Measurements from ENCODE around the gene CLEC16A. TPM values are rescaled to one million over a fixed set of nuclear protein-coding genes. Genes with fewer than 3 reads are reported as not detected.

Gene CLEC16A
- total RNA-seq, 4 donors from 2014 or later: 24.5 to 33.0 (median 29.3) TPM

GRCh38 chr16:11145173-11145818 is 200.9 kb downstream of the CLEC16A start:
- Histone ChIP-seq H3K36me3 (no peaks in the 10 kb centered on the region), H3K4me3 (no peak overlapping the region), H3K9me3 (no peaks in the 10 kb centered on the region), H3K4me1 (peaks cover 31 to 40% of the 10 kb centered on the region in 2 donors), H3K27ac (peak overlapping the region; percentile 54 to 73 (median 68)), H3K27me3 (no peaks in the 10 kb centered on the region)
- in situ Hi-C loops (cut with MboI; ENCODE audit: low sequenced_read_pairs in 4 of 4) (loop anchor here in 1 of 4 donors (25.0 kb wide), 1 partner anchor 92 kb away; no protein-coding TSS in a partner anchor), intact Hi-C loops (cut with DNase I; ENCODE audit: low total_unique reads) (loop anchor here (1.0 to 5.0 kb wide), 4 partner anchors 10 to 223 kb away; no protein-coding TSS in a partner anchor)
- TF ChIP-seq CTCF (IDR thresholded peaks at IDR 0.05 in 4 of 5, conservative IDR thresholded peaks at IDR 0.05 in 1 of 5) (peak in 1 of 5 experiments; percentile 34), POLR2A (IDR thresholded peaks at IDR 0.05) (peak; percentile 50 to 58)
- DNase-seq: peak; percentile 73 to 91
- peak; percentile 85 to 94 for ATAC-seq

DNA sequence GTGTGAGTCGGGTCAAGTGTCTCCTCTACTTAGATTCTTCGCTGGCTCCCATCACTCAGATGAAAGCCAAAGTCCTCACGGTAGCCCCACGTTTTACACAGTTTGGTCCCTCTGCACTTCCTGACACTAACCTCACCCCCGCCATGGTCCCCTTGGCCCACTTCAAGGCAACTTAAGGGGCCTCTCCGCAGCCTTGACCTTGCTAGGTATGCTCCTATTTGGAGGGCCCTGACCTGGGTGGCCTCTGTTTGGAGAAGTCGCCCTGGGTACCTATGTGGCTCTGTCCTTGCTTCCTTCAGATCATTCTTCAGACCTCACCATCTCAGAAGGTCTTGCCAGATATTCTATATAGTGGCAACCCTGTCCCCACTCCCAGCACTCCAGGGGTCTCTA is 201.5 kb downstream of the CLEC16A start:
- TF ChIP-seq POLR2A (IDR thresholded peaks at IDR 0.05) (no peak), CTCF (IDR thresholded peaks at IDR 0.05 in 4 of 5, conservative IDR thresholded peaks at IDR 0.05 in 1 of 5) (no peak)
- no peak for ATAC-seq
- no peaks in the 10 kb centered on the region for H3K36me3 ChIP-seq
- in situ Hi-C loops (cut with MboI; ENCODE audit: low sequenced_read_pairs in 4 of 4) (loop anchor here in 1 of 4 donors (25.0 kb wide), 1 partner anchor 91 kb away; no protein-coding TSS in a partner anchor), intact Hi-C loops (cut with DNase I; ENCODE audit: low total_unique reads) (loop anchor here (1.0 to 5.0 kb wide), 4 partner anchors 11 to 224 kb away; no protein-coding TSS in a partner anchor)
- peaks cover 31 to 37% of the 10 kb centered on the region in 2 donors for H3K4me1 ChIP-seq
- H3K27ac ChIP-seq: peak overlapping the region; percentile 54 to 73 (median 68)
- no peaks in the 10 kb centered on the region for H3K27me3 ChIP-seq
- no peaks in the 10 kb centered on the region for H3K9me3 ChIP-seq
- no peak overlapping the region for H3K4me3 ChIP-seq
- DNase-seq: no peak

- no peaks in the 10 kb centered on the region for H3K36me3 ChIP-seq
- intact Hi-C loops (cut with DNase I; ENCODE audit: low total_unique reads) (loop anchor here (5.0 kb wide), 3 partner anchors 75 to 225 kb away; no protein-coding TSS in a partner anchor), in situ Hi-C loops (cut with MboI; ENCODE audit: low sequenced_read_pairs in 4 of 4) (loop anchor here in 1 of 4 donors (25.0 kb wide), 1 partner anchor 90 kb away; no protein-coding TSS in a partner anchor)
- H3K27me3 ChIP-seq: no peaks in the 10 kb centered on the region
- TF ChIP-seq CTCF (IDR thresholded peaks at IDR 0.05 in 4 of 5, conservative IDR thresholded peaks at IDR 0.05 in 1 of 5) (no peak), POLR2A (IDR thresholded peaks at IDR 0.05) (no peak)
- no peak overlapping the region for H3K4me3 ChIP-seq
- no peak for DNase-seq
- no peak overlapping the region for H3K27ac ChIP-seq
- no peaks in the 10 kb centered on the region for H3K9me3 ChIP-seq
- ATAC-seq: no peak
- peaks cover 24 to 28% of the 10 kb centered on the region in 2 donors for H3K4me1 ChIP-seq
These were observed 202.8 kb downstream of the CLEC16A start for GRCh38 chr16:11147033-11147753.

GRCh38 chr16:11147754-11148444 is 203.5 kb downstream of the CLEC16A start:
- no peaks in the 10 kb centered on the region for H3K9me3 ChIP-seq
- no peak overlapping the region for H3K27ac ChIP-seq
- DNase-seq (no peak), ATAC-seq (no peak)
- in situ Hi-C loops (cut with MboI; ENCODE audit: low sequenced_read_pairs in 4 of 4) (loop anchor here in 1 of 4 donors (25.0 kb wide), 1 partner anchor 89 kb away; no protein-coding TSS in a partner anchor), intact Hi-C loops (cut with DNase I; ENCODE audit: low total_unique reads) (loop anchor here (5.0 kb wide), 3 partner anchors 74 to 226 kb away; no protein-coding TSS in a partner anchor)
- no peaks in the 10 kb centered on the region for H3K27me3 ChIP-seq
- H3K4me1 ChIP-seq: peaks cover 22 to 23% of the 10 kb centered on the region in 2 donors
- no peak overlapping the region for H3K4me3 ChIP-seq
- H3K36me3 ChIP-seq: no peaks in the 10 kb centered on the region
- TF ChIP-seq CTCF (IDR thresholded peaks at IDR 0.05 in 4 of 5, conservative IDR thresholded peaks at IDR 0.05 in 1 of 5) (no peak), POLR2A (IDR thresholded peaks at IDR 0.05) (no peak)
